ENCODE data around the gene IRAK4. TPM values are rescaled to one million over a fixed set of nuclear protein-coding genes. Genes with fewer than 3 reads are reported as not detected.

IRAK4 gene
- total RNA-seq, 2 experiments from 2014 or later, result 17.3 to 28.9 TPM

DNA sequence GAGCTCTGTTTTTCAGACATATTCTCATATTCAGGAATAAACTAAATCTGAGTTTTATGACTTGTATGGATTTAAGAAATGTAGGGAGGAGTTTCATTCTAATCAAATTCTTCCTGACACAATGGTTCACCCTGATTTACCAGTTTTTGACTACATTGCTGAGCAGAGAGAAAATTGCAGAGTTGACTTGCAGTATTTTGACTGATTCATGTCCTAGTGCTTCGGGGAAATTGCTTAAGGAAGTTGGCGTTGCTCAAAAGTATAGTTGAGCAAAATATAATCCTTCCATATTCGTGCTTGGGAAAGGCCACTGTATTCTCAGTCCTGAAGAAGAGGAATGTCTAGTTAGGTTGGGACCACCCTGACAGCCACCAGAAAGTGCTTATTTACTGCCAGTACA lies 48.6 kb downstream of the IRAK4 start:
- Histone ChIP-seq H3K4me2 (ENCODE audit: low read length) (peak overlapping the region; percentile 95), H4K20me1 (ENCODE audit: insufficient read depth, low read length) (peaks cover 20% of the 10 kb centered on the region; the same call in 1 of the 2 replicates), H3K4me3 (ENCODE audit: low read depth, low read length, poor library complexity, severe bottlenecking) (peak overlapping the region; percentile 92), H3K4me1 (ENCODE audit: insufficient read depth, low read length, poor library complexity, severe bottlenecking) (peaks cover 36% of the 10 kb centered on the region), H2AFZ (ENCODE audit: low read length) (peak overlapping the region; percentile 92; the same call in 1 of the 2 replicates), H3K79me2 (ENCODE audit: insufficient read depth, low read depth, low read length) (peaks cover 45% of the 10 kb centered on the region), H3K9me3 (ENCODE audit: low read length) (no peaks in the 10 kb centered on the region), H3K27ac (ENCODE audit: low read depth, low read length, poor library complexity, severe bottlenecking) (peak overlapping the region; percentile 90), H3K9me2 (ENCODE audit: insufficient read depth, low read length) (no peaks in the 10 kb centered on the region), H3K36me3 (ENCODE audit: insufficient read depth, low read length) (peaks cover 18% of the 10 kb centered on the region)
- intact Hi-C loops (cut with micrococcal nuclease; ENCODE audit: unreplicated experiment), result no loop called here
- CTCF ChIA-PET (ENCODE audit: unreplicated experiment), result no interaction called here
- BruUV-seq (replicated peaks), result no TSS peak
- DNase-seq (ENCODE audit: low spot score), result no peak
- TF ChIP-seq, protein P1, sequence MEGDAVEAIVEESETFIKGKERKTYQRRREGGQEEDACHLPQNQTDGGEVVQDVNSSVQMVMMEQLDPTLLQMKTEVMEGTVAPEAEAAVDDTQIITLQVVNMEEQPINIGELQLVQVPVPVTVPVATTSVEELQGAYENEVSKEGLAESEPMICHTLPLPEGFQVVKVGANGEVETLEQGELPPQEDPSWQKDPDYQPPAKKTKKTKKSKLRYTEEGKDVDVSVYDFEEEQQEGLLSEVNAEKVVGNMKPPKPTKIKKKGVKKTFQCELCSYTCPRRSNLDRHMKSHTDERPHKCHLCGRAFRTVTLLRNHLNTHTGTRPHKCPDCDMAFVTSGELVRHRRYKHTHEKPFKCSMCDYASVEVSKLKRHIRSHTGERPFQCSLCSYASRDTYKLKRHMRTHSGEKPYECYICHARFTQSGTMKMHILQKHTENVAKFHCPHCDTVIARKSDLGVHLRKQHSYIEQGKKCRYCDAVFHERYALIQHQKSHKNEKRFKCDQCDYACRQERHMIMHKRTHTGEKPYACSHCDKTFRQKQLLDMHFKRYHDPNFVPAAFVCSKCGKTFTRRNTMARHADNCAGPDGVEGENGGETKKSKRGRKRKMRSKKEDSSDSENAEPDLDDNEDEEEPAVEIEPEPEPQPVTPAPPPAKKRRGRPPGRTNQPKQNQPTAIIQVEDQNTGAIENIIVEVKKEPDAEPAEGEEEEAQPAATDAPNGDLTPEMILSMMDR (conservative IDR thresholded peaks at IDR 0.05; ENCODE audit: low read length), result no peak
- no peak for TF ChIP-seq EZH2phosphoT487 (IDR thresholded peaks at IDR 0.05; ENCODE audit: borderline replicate concordance, low read depth, low read length)
- POLR2A ChIA-PET, result interaction anchor here (0.6 to 4.5 kb wide), 13 partner anchors 9 to 1034 kb away, joined by 3 to 42 read pairs (median 4); partner anchors contain the start of genes IRAK4, PUS7L and TMEM117

DNA sequence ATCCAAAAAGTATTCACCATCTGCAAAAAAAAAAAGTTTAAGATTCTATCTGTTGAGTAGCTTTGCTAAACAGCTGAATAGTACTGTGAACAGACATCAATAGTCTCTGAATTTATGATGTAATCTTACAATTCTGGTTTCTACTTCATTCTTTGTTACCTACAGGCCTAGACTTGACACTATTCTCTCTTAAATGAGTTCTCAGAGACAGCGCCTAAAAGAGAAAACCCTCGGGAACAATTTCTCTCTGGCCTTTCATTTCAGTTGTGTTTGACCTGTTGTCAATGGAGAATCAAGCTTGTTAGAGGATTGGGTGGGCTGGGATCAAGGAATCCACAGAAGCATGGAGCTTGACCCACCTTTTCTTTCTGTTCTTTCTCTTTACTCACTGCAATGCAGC lies 53.3 kb downstream of the IRAK4 start:
- no peak for TF ChIP-seq EZH2phosphoT487 (IDR thresholded peaks at IDR 0.05; ENCODE audit: borderline replicate concordance, low read depth, low read length)
- intact Hi-C loops (cut with micrococcal nuclease; ENCODE audit: unreplicated experiment), result no loop called here
- H3K9me3 ChIP-seq (ENCODE audit: low read length), result no peaks in the 10 kb centered on the region
- peaks cover 3% of the 10 kb centered on the region; the same call in 1 of the 2 replicates for H3K79me2 ChIP-seq (ENCODE audit: insufficient read depth, low read depth, low read length)
- H3K36me3 ChIP-seq (ENCODE audit: insufficient read depth, low read length), result no peaks in the 10 kb centered on the region
- H3K4me2 ChIP-seq (ENCODE audit: low read length), result no peak overlapping the region
- H2AFZ ChIP-seq (ENCODE audit: low read length), result no peak overlapping the region
- no peaks in the 10 kb centered on the region for H3K9me2 ChIP-seq (ENCODE audit: insufficient read depth, low read length)
- H4K20me1 ChIP-seq (ENCODE audit: insufficient read depth, low read length), result no peaks in the 10 kb centered on the region
- no TSS peak for BruUV-seq (replicated peaks)
- no peak overlapping the region for H3K4me3 ChIP-seq (ENCODE audit: low read depth, low read length, poor library complexity, severe bottlenecking)
- POLR2A ChIA-PET, result interaction anchor here (0.7 to 1.2 kb wide), 2 partner anchors 8 to 1070 kb away, joined by 3 to 4 read pairs; no protein-coding TSS in a partner anchor
- DNase-seq (ENCODE audit: low spot score), result no peak
- H3K4me1 ChIP-seq (ENCODE audit: insufficient read depth, low read length, poor library complexity, severe bottlenecking), result peaks cover 7% of the 10 kb centered on the region
- H3K27ac ChIP-seq (ENCODE audit: low read depth, low read length, poor library complexity, severe bottlenecking), result no peak overlapping the region
- CTCF ChIA-PET (ENCODE audit: unreplicated experiment), result no interaction called here

DNA sequence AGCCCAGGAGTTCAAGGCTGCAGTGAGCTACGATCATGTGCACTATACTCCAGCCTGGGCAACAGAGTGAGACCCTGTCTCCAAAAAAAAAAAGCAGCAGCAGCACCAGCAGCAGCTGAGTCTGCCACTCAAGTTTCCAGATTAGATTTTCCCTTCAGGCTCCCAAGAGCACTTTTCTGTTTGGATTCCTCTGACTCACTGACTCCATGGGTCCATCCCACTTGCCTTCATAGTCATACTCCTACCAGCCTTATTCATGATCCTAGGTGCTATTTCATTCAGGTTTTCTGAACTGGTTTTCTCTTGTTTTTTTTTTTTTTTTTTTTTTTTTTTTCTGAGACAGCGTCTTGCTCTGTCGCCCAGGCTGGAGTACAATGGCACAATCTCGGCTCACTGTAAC lies 54.2 kb downstream of the IRAK4 start:
- H2AFZ ChIP-seq (ENCODE audit: low read length), result no peak overlapping the region
- H3K79me2 ChIP-seq (ENCODE audit: insufficient read depth, low read depth, low read length), result no peaks in the 10 kb centered on the region
- no peaks in the 10 kb centered on the region for H3K36me3 ChIP-seq (ENCODE audit: insufficient read depth, low read length)
- H3K9me3 ChIP-seq (ENCODE audit: low read length), result no peaks in the 10 kb centered on the region
- BruUV-seq (replicated peaks), result no TSS peak
- H3K4me1 ChIP-seq (ENCODE audit: insufficient read depth, low read length, poor library complexity, severe bottlenecking), result no peaks in the 10 kb centered on the region
- no peak for DNase-seq (ENCODE audit: low spot score)
- ChIA-PET CTCF (ENCODE audit: unreplicated experiment) (no interaction called here), POLR2A (interaction anchor here (0.7 to 1.9 kb wide), 3 partner anchors 10 to 20 kb away, joined by 3 to 4 read pairs (median 4); no protein-coding TSS in a partner anchor)
- H3K27ac ChIP-seq (ENCODE audit: low read depth, low read length, poor library complexity, severe bottlenecking), result no peak overlapping the region
- no peak for TF ChIP-seq EZH2phosphoT487 (IDR thresholded peaks at IDR 0.05; ENCODE audit: borderline replicate concordance, low read depth, low read length)
- H3K9me2 ChIP-seq (ENCODE audit: insufficient read depth, low read length), result no peaks in the 10 kb centered on the region
- no peak overlapping the region for H3K4me3 ChIP-seq (ENCODE audit: low read depth, low read length, poor library complexity, severe bottlenecking)
- intact Hi-C loops (cut with micrococcal nuclease; ENCODE audit: unreplicated experiment), result no loop called here
- H4K20me1 ChIP-seq (ENCODE audit: insufficient read depth, low read length), result no peaks in the 10 kb centered on the region
- no peak overlapping the region for H3K4me2 ChIP-seq (ENCODE audit: low read length)

All from OCI-LY7 (cell line).